PFSK-1 (cell line): ENCODE results near the gene TACC3.

Experiments used
- POLR2AphosphoS5 ChIP-seq: IDR thresholded peaks from 2 replicates; pipeline ENCODE4 v1.6.1; 2012; ENCODE audit warnings: low read depth, mild to moderate bottlenecking, control low read depth, low read length, moderate library complexity
- REST ChIP-seq, 2 experiments: IDR thresholded peaks; 2 replicates each; pipeline versions ENCODE4 v1.6.1 to v1.8.0; 2011 to 2012; ENCODE audit warnings: low read depth in 2 of 2, low read length in 2 of 2, control low read depth in 1 of 2, inconsistent platforms in 1 of 2, mild to moderate bottlenecking in 1 of 2, moderate library complexity in 1 of 2; ENCODE audit not compliant: insufficient read depth in 1 of 2
- SIN3A ChIP-seq: IDR thresholded peaks from 2 replicates; pipeline ENCODE4 v1.6.1; 2012; ENCODE audit warnings: mild to moderate bottlenecking, low read length, moderate library complexity, borderline replicate concordance; ENCODE audit not compliant: insufficient read depth
- TAF1 ChIP-seq: IDR thresholded peaks from 2 replicates; pipeline ENCODE4 v1.6.1; 2012; ENCODE audit warnings: low read length, control low read depth, borderline replicate concordance; ENCODE audit not compliant: insufficient read depth

- TF ChIP-seq REST (IDR thresholded peaks at IDR 0.05; ENCODE audit: insufficient read depth in 1 of 2, low read depth in 2 of 2, low read length in 2 of 2) (no peak), TAF1 (no peak), SIN3A (no peak), POLR2AphosphoS5 (no peak)
Observed at GRCh38 chr4:1764670-1765069, 43.3 kb downstream of the TACC3 start.
